GM12878 (cell line): Measurements from ENCODE around the gene BRAT1.
"Not testable (repeated sequence)": the region's sequence is repeated elsewhere in the genome, so short reads cannot be mapped to it uniquely, and the experiment has no call there.

Source experiments
- EGR1 ChIP-seq, 2 experiments: IDR thresholded peaks; 1 replicate in 1 of 2; 2 replicates in 1 of 2; pipeline ENCODE4 v1.6.1; 2011 to 2012; ENCODE audit warnings: low read depth in 2 of 2, low read length in 2 of 2, borderline replicate concordance in 1 of 2, mild to moderate bottlenecking in 1 of 2, moderate library complexity in 1 of 2
- GATAD2B ChIP-seq: fragments of 450-650 bp; conservative IDR thresholded peaks from 2 replicates; pipeline ENCODE4 v1.6.1; 2017; ENCODE audit warnings: low read depth, mild to moderate bottlenecking, moderate library complexity
- JUNB ChIP-seq: IDR thresholded peaks from 2 replicates; pipeline ENCODE4 v1.6.1; 2016; ENCODE audit warnings: antibody characterized with exemption, mild to moderate bottlenecking
- POLR2A ChIP-seq: IDR thresholded peaks from 2 replicates; pipeline ENCODE4 v1.6.1; 2011; ENCODE audit warnings: low read depth, mild to moderate bottlenecking, low read length
- RELA ChIP-seq: fragments of 450-650 bp; IDR thresholded peaks from 2 replicates; pipeline ENCODE4 v1.8.0; 2014; ENCODE audit warnings: borderline replicate concordance; ENCODE audit not compliant: partially characterized antibody
- SUZ12 ChIP-seq: fragments of 200-600 bp; sonication (generic); IDR thresholded peaks from one replicate; pipeline ENCODE4 v1.6.1; 2018; ENCODE audit warnings: antibody characterized with exemption, mild to moderate bottlenecking; ENCODE audit not compliant: unreplicated experiment
- USF2 ChIP-seq: IDR thresholded peaks from 2 replicates; pipeline ENCODE4 v1.6.1; 2011; ENCODE audit warnings: low read depth, low read length, improper control_type of control experiment, borderline replicate concordance
- ZBTB40 ChIP-seq: fragments of 450-650 bp; IDR thresholded peaks from 2 replicates; pipeline ENCODE4 v1.6.1; 2016; ENCODE audit warnings: mild to moderate bottlenecking, moderate library complexity, borderline replicate concordance
- TF ChIP-seq, protein P1 (sequence below): IDR thresholded peaks from 2 replicates; pipeline ENCODE4 v1.6.1; 2012; ENCODE audit warnings: low read length, inconsistent platforms
- TF ChIP-seq, protein P2 (sequence below): IDR thresholded peaks from 2 replicates; pipeline ENCODE4 v1.6.1; 2011; ENCODE audit warnings: borderline replicate concordance, low read depth, mild to moderate bottlenecking, moderate library complexity, low read length; ENCODE audit not compliant: insufficient read depth, poor library complexity, severe bottlenecking

DNA sequence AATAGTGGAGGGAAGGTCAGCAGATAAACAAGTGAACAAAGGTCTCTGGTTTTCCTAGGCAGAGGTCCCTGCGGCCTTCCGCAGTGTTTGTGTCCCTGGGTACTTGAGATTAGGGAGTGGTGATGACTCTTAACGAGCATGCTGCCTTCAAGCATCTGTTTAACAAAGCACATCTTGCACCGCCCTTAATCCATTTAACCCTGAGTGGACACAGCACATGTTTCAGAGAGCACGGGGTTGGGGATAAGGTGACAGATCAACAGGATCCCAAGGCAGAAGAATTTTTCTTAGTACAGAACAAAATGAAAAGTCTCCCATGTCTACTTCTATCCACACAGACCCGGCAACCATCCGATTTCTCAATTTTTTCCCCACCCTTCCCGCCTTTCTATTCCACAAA lies 21.8 kb downstream of the BRAT1 start:
- not testable (repeated sequence) for TF ChIP-seq POLR2A; GATAD2B; EGR1 (IDR thresholded peaks at IDR 0.05; ENCODE audit: borderline replicate concordance in 1 of 2, low read depth in 2 of 2, low read length in 2 of 2); USF2; SUZ12; JUNB; ZBTB40; RELA
- TF ChIP-seq, protein P1, sequence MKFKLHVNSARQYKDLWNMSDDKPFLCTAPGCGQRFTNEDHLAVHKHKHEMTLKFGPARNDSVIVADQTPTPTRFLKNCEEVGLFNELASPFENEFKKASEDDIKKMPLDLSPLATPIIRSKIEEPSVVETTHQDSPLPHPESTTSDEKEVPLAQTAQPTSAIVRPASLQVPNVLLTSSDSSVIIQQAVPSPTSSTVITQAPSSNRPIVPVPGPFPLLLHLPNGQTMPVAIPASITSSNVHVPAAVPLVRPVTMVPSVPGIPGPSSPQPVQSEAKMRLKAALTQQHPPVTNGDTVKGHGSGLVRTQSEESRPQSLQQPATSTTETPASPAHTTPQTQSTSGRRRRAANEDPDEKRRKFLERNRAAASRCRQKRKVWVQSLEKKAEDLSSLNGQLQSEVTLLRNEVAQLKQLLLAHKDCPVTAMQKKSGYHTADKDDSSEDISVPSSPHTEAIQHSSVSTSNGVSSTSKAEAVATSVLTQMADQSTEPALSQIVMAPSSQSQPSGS = not testable (repeated sequence)
- TF ChIP-seq, protein P2, sequence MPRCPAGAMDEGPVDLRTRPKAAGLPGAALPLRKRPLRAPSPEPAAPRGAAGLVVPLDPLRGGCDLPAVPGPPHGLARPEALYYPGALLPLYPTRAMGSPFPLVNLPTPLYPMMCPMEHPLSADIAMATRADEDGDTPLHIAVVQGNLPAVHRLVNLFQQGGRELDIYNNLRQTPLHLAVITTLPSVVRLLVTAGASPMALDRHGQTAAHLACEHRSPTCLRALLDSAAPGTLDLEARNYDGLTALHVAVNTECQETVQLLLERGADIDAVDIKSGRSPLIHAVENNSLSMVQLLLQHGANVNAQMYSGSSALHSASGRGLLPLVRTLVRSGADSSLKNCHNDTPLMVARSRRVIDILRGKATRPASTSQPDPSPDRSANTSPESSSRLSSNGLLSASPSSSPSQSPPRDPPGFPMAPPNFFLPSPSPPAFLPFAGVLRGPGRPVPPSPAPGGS = not testable (repeated sequence)
